Measurements from ENCODE around the gene METTL9.
A peak's percentile ranks its signal among the peaks of the same experiment; 100 is the strongest.
"Not testable (repeated sequence)": the region's sequence is repeated elsewhere in the genome, so short reads cannot be mapped to it uniquely, and the experiment has no call there.

METTL9 gene
- total RNA-seq, result 53.5 to 104 (median 73.2) reads per million in 17 experiments

DNA sequence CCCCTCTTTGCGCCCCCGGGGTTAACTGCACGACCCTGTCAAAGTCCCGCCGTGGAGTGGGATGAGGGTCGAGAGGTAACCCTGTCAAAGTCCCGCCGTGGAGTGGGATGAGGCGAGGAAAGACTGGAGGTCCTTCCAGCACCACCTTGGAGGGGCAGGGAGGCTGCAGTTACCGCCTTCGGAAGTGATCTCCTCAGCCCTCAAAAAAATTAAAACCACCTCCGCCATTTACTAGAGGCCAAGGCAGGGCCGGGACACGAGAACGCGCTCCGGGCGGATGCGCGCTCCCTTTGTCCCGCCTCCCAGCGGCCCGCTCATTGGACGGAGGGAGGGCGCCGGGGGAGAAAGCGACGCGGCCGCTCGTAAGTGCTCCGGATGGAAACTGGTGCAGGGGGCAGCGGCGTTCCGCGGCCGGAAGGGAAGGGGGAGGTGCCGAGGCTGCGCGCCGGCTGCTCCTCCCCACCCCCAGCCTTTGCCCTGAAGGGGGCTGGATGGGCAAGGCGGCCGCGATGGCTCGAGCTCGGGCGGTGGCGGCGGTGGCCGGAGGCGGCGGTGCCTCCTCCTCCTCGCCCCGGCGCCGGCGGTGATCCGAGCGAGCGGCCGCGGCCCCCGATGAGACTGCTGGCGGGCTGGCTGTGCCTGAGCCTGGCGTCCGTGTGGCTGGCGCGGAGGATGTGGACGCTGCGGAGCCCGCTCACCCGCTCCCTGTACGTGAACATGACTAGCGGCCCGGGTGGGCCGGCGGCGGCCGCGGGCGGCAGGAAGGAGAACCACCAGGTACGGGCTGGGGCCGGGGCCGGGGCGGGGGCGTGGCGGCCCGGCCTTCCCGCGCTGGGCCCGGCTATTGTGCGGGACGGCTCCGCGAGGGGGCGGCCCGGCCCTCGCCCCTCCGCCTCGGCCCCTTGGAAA is at the start of gene METTL9:
Gene METTL9, plus strand, starts transcription at position 456 of the 909 bp plus-strand sequence. Its CDS starts 157 bp downstream, at position 613.
- DNase-seq, result peak; percentile 95 to 98 (median 97)

DNA sequence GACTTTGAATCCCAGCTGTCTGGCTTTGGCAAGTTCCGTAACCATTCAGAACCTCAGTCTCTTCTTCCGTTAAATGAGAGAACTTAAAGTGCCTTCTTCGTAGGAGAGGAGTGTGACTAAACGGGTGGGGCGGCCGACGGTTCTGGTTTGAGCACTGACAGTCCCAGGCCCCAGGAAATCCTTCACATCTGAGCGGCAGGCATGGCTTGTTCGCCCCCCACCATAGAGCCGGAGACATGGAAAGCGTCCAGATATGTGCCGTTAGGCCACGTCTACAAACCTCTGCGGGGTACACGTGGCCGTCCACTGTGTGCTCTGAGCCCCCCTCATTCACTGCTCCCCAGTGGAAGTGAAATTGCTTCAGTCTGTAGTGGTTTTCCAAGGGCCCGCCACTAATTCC is 49.4 kb upstream of the METTL9 start:
- DNase-seq, result not testable (repeated sequence)

DNA sequence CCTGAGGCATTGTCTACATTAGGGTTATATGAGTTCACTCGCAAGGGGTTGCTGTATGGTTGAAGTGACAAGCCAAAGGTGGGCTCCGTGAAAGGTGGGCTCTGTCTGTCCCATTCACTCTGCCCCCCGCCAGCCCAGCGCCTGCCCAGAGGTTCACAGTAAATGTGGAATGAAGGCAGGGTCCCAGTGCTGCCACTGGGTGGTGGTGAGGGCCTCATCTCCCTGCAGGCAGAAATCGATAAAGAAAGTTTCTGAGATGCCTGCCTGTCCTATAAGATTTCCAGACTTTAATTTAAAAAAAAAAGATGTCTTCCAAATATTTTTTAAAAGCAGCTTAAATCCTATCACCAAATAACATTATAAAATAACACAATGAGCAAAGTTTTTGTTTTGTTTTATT is 48.9 kb upstream of the METTL9 start:
- not testable (repeated sequence) for DNase-seq

DNA sequence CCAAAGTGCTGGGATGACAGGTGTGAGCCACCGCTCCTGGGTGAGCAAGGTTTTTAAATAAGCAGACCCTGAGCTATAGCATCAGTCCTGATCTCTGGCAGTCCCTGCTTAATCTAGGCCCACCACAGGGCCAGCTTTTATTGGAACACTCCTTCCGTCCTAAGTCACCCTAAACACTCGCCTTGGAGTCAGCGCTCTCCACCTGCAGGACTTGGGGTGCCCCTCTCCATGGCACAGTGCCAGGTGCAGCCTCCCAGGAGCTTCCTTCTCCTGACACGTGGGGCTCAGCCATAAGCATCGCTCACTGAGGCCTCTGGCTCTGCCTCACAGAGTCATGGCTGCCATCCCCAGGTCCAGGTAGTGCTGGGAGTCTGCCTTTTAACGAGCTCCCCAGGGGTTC is 48.3 kb upstream of the METTL9 start:
- DNase-seq, result not testable (repeated sequence)

DNA sequence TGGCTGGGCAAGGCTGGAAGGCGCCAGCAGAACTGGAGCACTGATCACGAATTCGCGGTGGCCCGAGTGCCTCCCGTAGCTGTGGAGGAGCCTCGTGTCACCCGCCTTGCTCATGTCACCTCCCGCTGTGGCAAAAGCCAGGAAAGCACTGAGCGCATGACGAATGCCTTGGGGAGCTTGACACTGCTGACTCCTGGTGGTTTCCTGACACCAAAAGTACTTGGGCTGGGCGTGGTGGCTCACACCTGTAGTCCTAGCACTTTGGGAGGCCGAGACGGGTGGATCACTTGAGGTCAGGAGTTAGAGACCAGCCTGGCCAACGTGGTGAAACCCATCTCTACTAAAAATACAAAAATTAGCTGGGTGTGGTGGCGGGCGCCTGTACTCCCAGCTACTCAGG is 47.8 kb upstream of the METTL9 start:
- not testable (repeated sequence) for DNase-seq

DNA sequence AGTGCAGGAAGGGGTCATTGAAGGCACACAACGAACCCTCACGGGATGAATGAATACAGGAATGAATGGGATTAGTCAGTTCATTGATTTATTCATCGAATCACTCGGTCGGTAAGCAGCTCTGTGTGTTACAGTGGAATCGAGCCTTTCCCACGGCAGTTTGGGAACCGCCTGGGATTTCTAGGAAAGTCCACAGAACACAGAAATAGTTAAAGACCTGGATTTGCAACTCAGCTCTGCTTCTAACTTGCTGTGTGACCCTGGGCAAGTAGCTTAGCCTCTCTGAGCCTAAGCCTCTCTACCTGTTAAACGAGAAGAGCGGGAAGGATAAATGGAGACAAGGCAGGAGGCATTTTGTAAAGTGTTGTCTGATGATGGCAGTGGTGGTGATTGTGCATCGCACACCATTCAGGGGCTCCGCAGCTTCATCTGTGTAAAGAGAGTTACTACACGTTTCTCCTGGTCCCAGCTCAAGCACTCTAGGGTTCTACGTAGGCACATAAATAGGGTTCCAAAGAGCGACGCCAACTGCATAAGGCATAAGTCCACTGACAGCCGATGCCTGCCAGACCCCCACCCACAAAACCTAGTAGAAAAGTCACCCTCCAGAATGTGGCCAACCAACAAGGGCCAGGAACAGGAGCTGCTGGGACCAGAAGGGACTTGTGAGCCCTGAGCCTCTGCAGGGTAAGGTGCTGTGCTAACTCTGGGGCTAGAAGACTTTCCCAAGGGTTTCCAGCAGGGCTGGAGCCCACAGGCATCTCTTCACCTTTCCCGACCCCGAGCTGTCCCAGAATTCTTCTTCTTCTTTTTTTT is 45.7 kb upstream of the METTL9 start:
- DNase-seq, result not testable (repeated sequence)

DNA sequence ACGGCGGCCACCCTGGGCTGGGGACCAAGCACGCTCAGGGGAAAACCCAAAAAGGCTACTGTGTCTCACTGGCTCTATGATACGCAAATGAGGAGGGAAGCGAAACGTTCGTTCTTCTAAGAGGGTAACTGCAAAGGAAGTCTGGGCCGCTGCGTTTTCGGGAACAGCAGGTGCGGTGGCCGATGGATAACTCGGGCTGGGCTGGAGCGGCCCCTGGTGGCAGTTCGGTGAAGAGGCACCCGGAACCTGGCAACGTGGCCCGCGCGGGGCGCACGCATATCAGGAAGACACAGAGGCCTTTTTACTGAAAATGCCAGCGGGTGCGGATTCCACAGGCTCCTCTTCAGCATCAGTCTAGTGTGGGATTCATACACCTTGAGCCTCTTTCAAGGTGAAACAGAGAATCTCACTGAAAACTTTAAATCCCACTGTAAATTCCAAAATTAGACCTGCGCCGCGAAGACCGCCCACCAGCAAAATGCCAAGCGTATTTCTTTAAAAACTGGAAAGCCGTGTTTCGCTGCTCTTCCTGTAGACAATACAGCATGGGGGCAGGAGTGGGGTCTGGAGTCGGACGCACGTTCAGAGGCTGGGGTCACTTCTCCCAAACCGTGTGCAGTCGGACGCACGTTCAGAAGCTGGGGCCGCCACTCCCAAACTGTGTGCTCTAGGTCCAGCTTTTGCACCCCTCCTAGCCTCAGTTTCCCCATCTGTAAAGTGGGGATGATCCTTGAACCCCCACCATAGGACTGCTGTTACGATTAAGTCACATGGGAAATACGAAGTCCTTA is 44.4 kb upstream of the METTL9 start:
- DNase-seq, result peak; percentile 90 to 98 (median 95)

DNA sequence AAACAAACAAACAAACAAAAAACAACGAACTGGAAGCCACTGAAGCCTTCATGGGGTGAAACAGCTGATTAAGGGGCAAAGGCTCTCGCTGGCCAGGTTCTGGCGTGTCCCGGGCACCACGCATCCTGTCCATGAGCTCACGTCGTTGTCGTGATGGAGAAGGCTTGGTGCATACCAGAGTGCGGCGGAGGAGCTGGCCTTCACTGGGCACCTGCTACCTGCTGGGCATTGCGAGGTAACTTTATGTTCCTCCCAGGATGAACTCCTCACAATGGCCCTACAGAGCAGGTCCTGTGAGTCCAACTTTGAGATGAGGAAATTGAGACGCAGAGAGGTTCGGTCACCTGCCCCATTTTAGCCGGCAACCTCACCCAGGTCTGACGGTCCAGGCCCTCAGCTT is 43.8 kb upstream of the METTL9 start:
- not testable (repeated sequence) for DNase-seq

DNA sequence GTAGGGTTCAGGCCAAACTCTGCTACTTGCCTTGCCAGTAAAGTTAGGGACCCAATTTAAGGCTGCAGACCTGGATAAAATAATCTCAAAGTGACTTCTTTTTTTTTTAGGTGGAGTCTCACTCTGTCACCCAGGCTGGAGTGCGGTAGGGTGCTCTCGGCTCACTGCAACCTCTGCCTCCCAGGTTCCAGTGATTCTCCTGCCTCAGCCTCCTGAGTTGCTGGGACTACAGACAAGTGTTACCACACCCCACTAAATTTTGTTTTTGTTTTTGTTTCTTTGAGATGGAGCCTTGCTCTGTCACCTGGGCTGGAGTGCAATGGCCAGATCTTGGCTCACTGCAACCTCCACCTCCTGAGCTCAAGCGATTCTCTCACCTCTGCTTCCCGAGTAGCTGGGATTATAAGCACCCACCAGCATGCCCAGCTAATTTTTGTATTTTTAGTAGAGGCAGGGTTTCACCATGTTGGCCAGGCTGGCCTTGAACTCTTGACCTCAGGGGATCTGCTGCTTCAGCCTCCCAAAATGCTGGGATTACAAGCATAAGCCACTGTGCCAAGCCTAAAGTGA is 43.3 kb upstream of the METTL9 start:
- DNase-seq, result not testable (repeated sequence)

DNA sequence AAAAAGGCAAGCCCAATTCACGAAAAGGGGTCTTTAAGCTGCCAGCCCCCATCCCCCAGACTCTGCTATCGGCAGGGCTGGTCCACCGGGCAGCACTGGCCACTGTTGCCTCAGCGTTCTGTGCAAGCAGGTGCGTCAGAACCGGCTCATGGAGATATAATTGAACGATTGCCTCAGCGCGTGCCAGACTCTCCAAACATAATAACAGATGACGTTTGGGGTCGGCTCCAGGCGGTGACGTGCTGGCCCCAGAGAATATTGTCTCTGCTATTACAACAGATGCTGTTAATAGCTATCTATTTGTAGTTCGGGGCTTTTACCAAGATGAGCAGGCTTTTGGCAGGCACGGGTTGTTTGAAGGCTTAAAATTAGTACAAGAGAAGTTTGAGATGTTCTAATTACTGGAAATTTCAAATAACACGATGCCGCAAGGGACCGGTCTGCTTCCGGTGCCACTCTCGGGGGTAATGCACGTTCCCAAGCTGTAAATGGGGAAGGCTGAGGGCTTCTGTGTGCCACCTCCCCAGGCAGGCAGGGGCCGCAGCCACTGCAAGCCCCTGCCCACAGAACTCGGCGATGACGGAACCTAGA is 42.6 kb upstream of the METTL9 start:
- DNase-seq, result not testable (repeated sequence)

DNA sequence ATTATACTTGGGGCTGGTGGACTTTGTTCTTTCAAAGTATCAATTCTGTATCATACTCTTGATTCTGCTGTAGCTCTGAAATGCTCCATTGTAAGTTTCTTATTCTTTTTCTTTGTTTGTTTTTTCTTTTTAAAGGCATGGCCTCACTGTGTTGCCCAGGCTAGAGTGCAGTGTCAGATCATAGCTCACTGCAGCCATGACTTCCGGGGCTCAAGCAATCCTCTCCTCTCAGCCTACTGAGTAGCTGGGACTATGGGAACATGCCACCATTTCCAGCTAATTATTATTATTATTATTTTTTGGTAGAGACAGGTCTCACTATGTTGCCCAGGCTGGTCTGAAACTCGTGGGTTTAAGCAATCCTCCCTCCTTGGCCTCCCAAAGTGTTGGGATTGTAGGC is 38.9 kb upstream of the METTL9 start:
- no peak for DNase-seq

DNA sequence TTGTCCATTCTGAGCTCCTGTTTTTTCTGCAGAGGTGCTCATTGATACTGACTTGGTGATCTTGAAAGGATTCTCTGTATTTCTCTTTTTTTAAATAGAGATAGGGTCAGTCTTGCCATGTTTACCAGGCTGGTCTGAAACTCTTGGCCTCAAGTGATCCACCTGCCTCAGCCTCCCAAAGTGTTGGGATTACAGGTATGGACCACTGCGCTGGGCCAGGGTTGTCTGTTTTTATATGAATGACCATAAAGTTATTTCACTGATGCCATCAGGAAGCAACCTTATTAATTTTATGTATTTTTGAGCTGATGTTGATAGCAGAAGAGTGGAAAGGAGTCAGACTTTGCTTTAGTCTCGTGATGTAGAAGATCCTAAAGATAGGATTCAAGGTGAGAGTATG is 35.7 kb upstream of the METTL9 start:
- DNase-seq, result no peak

DNA sequence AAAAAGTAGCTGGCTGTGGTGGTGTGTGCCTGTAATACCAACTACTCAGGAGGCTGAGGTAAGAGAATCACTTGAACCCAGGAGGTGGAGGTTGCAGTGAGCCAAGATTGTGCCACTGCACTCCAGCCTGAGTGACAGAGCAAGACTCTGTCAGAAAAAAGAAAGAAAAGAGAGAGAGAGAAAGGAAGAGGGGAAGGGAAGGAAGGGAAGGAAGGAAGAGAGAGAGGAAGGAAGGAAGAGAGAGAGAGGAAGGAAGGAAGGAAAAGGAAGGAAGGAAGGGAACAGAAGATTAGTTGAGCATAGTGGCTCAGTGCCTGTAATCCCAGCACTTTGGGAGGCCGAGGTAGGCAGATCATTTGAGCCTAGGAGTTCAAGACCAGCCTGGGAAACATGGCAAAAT is 35.0 kb upstream of the METTL9 start:
- not testable (repeated sequence) for DNase-seq

DNA sequence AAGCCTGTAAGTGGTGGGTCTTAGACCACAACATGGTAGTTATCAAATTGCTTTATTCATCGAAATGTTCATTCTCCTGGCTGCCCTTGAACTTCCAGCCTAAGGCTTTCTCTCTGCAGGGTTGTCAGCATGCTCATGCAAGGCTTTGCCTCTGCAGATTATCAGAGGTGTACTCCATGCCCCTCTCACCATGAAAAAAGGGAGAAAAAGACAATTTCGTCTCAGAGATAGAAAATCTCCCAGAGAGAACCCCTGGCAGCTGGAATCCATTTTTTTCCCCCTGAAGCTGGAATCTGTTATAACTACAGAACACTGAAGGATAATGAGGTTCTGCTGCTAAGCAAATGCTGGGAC is 33.9 kb upstream of the METTL9 start:
- no peak for DNase-seq

DNA sequence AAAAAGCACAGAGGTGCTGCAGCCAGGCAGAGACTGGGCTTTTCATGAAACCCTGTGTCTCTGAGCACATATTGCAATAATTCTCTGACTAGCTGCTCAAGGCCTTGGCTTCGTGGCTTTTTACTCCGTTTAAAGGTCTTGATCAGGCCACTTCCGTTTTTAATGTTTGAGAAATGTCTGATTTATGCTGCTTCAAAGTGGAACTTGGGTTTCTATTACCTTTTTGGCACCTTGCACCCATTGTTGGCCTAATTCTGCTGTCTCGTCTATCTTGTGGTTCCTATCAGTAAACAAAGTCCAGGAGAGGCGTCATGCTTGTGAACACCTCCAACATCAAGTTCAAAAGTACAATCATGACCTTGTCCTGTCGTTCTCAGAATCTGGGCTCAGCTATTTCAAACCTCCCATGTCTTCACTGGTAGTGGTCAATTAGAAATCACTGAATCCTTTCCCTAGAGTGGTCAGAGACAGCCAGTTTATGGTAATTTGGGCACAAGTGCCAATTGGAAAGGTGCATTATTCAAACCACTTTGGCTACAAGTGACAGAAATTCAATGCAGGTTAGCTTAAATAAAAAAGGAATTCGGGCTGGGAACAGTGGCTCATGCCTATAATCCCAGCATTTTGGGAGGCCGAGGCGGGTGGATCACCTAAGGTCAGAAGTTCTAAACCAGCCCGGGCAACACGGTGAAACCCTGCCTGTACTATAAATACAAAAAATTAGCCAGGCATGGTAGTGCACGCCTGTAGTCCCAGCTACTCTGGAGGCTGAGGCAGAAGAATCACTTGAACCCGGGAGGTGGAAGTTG is 33.3 kb upstream of the METTL9 start:
- DNase-seq, result peak; percentile 64 to 85 (median 70)

DNA sequence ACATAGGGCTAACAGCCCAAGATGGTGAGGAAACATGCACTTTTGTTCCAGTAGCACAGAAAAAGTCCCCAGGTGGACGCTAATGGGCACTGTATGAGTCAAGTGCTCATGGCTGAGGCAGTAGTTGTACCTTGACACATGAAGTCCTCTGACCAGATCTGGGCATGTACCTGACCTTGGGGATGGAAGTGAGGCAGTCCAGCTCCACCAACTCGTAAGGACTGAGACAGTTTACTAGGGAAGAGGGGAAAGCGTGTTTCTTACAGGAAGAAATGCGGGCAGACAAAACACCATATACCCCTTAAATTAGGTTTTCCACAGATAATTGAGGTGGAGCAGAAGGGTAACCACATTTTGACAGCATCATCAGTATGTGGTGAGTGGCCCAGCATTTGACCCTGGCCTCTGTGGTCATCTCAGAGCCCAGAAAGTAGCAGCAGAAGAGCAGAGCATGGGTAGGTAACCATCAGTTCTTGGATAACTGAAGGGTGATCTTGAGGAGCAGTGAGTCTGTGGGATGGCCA is 32.4 kb upstream of the METTL9 start:
- DNase-seq, result no peak

DNA sequence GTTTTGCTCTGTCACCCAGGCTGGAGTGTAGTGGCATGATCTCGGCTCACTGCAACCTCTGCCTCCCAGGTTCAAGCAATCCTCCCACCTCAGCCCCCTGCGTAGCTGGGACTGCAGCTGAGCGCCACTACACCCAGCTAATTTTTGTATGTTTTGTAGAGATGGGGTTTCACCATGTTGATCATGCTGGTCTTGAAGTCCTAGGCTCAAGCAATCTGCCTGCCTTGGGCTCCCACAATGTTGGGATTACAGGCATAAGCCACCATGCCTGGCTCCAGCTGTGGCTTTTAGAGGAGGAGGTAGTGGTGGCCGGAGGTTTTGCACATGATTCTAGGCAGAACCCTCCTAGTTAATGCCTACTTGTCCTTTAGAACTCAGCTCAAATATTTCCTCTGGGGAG is 31.9 kb upstream of the METTL9 start:
- not testable (repeated sequence) for DNase-seq

DNA sequence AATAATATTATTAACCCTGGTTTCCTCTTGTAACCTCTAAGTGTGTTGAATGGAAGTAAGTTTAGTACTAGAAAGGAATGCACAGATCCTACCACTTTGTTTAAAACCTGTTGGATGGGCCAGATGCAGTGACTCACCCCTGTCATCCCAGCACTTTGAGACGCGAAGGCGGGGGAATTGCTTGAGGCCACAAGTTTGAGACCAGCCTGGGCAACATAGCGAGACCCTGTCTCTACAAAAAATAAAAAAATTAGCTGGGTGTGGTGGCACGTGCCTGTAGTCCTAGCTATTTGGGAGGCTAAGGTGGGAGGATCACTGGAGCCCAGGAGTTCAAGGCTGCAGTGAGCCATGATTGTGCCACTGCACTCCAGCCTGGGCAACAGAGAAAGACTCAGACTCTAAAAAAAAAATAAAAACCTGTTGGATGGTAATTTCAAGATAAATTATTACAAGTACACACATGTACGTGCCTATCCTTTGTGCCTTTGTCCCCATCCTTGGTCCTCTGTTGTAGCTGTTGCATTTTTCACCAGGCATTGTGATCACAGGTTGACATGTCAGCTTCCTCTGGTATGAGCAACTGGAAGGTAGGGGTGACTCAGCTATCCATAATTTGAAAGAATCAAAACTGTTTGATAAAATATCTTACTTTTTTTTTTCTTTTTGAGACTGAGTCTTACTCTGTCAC is 30.7 kb upstream of the METTL9 start:
- no peak for DNase-seq

DNA sequence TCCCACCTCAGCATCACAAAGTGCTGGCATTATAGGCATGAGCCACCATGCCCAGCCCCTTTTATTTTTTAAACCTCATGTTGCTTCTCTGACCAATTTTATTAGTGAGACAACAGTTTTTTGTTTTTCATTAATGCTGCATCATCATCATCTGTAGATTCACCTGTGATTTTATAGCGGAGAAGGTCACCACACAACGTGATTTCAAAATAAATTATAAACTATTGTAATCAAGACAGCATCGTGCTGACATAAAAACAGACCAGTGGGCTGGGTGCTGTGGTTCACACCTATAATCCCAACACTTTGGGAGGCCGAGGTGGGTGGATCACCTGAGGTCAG is 28.7 kb upstream of the METTL9 start:
- no peak for DNase-seq

DNA sequence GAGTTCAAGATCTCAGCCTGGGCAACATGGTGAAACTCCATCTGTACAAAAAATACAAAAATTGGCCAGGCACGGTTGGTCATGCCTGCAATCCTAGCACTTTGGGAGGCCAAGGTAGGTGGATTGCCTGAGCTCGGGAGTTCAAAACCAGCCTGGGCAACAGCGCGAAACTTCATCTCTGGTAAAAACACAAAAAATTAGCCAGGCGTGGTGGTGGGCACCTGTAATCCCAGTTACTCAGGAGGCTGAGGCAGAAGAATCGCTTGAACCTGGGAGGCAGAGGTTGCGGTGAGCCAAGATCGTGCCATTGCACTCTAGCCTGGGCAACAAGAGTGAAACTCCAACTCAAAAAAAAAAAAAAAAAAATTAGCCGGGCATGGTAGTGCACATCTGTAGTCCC is 25.9 kb upstream of the METTL9 start:
- not testable (repeated sequence) for DNase-seq
